ENCODE results near the gene ARHGAP24. TPM values are rescaled to one million over a fixed set of nuclear protein-coding genes. Genes with fewer than 3 reads are reported as not detected.

ARHGAP24 gene
- total RNA-seq, 6 experiments from 2014 or later, result 4.0 to 7.3 (median 6.1) TPM

GRCh38 chr4:85642356-85643100, 167.6 kb downstream of the ARHGAP24 start:
- intact Hi-C loops (cut with DNase I), result no loop called here
- no peak for DNase-seq
- 80% methylated on average over 7 of the region's 7 CpGs for WGBS (ENCODE audit: insufficient coverage, low coverage, low lambda C conversion rate, missing lambda C conversion rate)
- Histone ChIP-seq H3K4me3 (no peak overlapping the region), H3K36me3 (no peaks in the 10 kb centered on the region), H3K27me3 (no peaks in the 10 kb centered on the region), H3K4me1 (no peaks in the 10 kb centered on the region), H3K9me3 (no peaks in the 10 kb centered on the region), H3K27ac (no peak overlapping the region)
- no peak for ATAC-seq
- no peak for TF ChIP-seq POLR2A (IDR thresholded peaks at IDR 0.05)
- no peak for TF ChIP-seq CTCF (IDR thresholded peaks at IDR 0.05)

- no peak overlapping the region for H3K4me3 ChIP-seq
- 60% methylated on average over 2 of the region's 2 CpGs for WGBS (ENCODE audit: insufficient coverage, low coverage, low lambda C conversion rate, missing lambda C conversion rate)
These were observed 169.1 kb downstream of the ARHGAP24 start for GRCh38 chr4:85644061-85644460.

GRCh38 chr4:85650908-85651307, 176.0 kb downstream of the ARHGAP24 start:
- Histone ChIP-seq H3K4me3 (no peak overlapping the region), H3K36me3 (no peaks in the 10 kb centered on the region), H3K27ac (no peak overlapping the region), H3K4me1 (no peaks in the 10 kb centered on the region), H3K27me3 (no peaks in the 10 kb centered on the region), H3K9me3 (no peaks in the 10 kb centered on the region)
- 58% methylated on average over 4 of the region's 4 CpGs for WGBS (ENCODE audit: insufficient coverage, low coverage, low lambda C conversion rate, missing lambda C conversion rate)
- intact Hi-C loops (cut with DNase I), result no loop called here
- ATAC-seq (no peak), DNase-seq (no peak)
- no peak for TF ChIP-seq POLR2A (IDR thresholded peaks at IDR 0.05)
- TF ChIP-seq CTCF (IDR thresholded peaks at IDR 0.05), result no peak

More at GRCh38 chr4:85644061-85644460, 169.1 kb downstream of the ARHGAP24 start:
- intact Hi-C loops (cut with DNase I), result no loop called here
- H3K4me1 ChIP-seq, result no peaks in the 10 kb centered on the region
- TF ChIP-seq CTCF (IDR thresholded peaks at IDR 0.05) (no peak), POLR2A (IDR thresholded peaks at IDR 0.05) (no peak)
- H3K9me3 ChIP-seq, result no peaks in the 10 kb centered on the region
- DNase-seq (no peak), ATAC-seq (no peak)
- no peaks in the 10 kb centered on the region for H3K27me3 ChIP-seq
- no peaks in the 10 kb centered on the region for H3K36me3 ChIP-seq
- H3K27ac ChIP-seq, result no peak overlapping the region

GRCh38 chr4:85656759-85657505, 182.0 kb downstream of the ARHGAP24 start:
- no peak overlapping the region for H3K27ac ChIP-seq
- DNase-seq (no peak), ATAC-seq (no peak)
- H3K27me3 ChIP-seq, result no peaks in the 10 kb centered on the region
- no peaks in the 10 kb centered on the region for H3K36me3 ChIP-seq
- H3K9me3 ChIP-seq, result no peaks in the 10 kb centered on the region
- H3K4me1 ChIP-seq, result no peaks in the 10 kb centered on the region
- 46% methylated on average over 2 of the region's 2 CpGs for WGBS (ENCODE audit: insufficient coverage, low coverage, low lambda C conversion rate, missing lambda C conversion rate)
- no peak overlapping the region for H3K4me3 ChIP-seq
- intact Hi-C loops (cut with DNase I), result no loop called here
- TF ChIP-seq CTCF (IDR thresholded peaks at IDR 0.05), result no peak
- no peak for TF ChIP-seq POLR2A (IDR thresholded peaks at IDR 0.05)

Measured in right lobe of liver (tissue), 6 donors.